ENCODE measurements around the gene KCNK7.
A peak's percentile ranks its signal among the peaks of the same experiment; 100 is the strongest.

Gene KCNK7

DNA sequence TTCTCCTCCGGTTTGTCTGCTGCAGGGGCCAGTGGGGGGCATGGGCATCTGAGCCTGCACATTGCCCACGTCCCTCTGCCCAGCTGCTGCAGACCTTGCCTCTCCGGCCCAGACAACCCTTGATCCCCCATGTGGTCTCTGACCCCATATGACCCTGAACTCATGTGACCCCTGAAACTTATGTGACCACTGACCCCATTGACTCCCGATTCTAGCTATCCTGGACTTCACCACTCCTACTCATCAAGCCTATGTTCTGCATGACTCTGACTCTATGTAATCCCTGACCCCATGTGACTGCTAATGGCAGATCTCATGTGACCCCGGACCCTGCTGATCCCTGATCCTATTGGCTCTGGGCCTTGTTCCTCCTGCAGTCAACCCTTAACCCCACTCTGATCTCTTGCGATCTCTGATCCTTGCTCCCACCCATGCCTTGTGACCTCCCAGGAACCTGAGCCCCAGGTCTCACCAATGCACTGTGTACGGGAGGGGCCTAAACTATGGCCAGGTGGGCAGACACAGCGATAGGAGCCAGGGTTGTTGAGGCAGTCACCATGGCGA is 43.1 kb downstream of the KCNK7 start:
- Histone ChIP-seq H3K27me3 (replicated peaks in 2 of 5; ENCODE audit: control insufficient read depth in 4 of 5, insufficient read depth in 5 of 5, low read length in 4 of 5) (no peaks in the 10 kb centered on the region), H3K9me3 (ENCODE audit: control extremely low read depth in 1 of 5, control insufficient read depth in 4 of 5, insufficient read depth in 2 of 5, low read depth in 1 of 5, low read length in 4 of 5) (no peaks in the 10 kb centered on the region), H3K36me3 (ENCODE audit: control insufficient read depth in 4 of 4, insufficient read depth in 4 of 4, low read length in 3 of 4) (peaks cover 2 to 17% (median 11%) of the 10 kb centered on the region in 4 experiments), H3K4me1 (ENCODE audit: control extremely low read depth in 1 of 4, control insufficient read depth in 4 of 4, insufficient read depth in 4 of 4, low read length in 3 of 4) (peaks cover 2 to 79% (median 71%) of the 10 kb centered on the region in 4 experiments), H3K27ac (ENCODE audit: insufficient read depth in 1 of 2, low read depth in 1 of 2, low read length in 2 of 2, poor library complexity in 1 of 2, severe bottlenecking in 2 of 2) (no peak overlapping the region), H3K4me3 (ENCODE audit: control insufficient read depth in 1 of 7, extremely low read depth in 1 of 7, insufficient read depth in 4 of 7, low read depth in 2 of 7, low read length in 6 of 7) (no peak overlapping the region)
- ChIA-PET POLR2A (interaction anchor here (0.6 to 2.1 kb wide), 6 partner anchors 12 to 115 kb away, joined by 3 to 13 read pairs (median 4); partner anchors contain the start of genes FAM89B and ZNRD2), CTCF (interaction anchor here (1.0 to 3.5 kb wide), 11 partner anchors 9 to 51 kb away, joined by 3 to 39 read pairs (median 15); partner anchors contain the start of genes EHBP1L1, FAM89B, KCNK7 and ZNRD2)
- WGBS (ENCODE audit: insufficient coverage), result 86% methylated on average over 7 of the region's 9 CpGs
- no peak for DNase-seq

DNA sequence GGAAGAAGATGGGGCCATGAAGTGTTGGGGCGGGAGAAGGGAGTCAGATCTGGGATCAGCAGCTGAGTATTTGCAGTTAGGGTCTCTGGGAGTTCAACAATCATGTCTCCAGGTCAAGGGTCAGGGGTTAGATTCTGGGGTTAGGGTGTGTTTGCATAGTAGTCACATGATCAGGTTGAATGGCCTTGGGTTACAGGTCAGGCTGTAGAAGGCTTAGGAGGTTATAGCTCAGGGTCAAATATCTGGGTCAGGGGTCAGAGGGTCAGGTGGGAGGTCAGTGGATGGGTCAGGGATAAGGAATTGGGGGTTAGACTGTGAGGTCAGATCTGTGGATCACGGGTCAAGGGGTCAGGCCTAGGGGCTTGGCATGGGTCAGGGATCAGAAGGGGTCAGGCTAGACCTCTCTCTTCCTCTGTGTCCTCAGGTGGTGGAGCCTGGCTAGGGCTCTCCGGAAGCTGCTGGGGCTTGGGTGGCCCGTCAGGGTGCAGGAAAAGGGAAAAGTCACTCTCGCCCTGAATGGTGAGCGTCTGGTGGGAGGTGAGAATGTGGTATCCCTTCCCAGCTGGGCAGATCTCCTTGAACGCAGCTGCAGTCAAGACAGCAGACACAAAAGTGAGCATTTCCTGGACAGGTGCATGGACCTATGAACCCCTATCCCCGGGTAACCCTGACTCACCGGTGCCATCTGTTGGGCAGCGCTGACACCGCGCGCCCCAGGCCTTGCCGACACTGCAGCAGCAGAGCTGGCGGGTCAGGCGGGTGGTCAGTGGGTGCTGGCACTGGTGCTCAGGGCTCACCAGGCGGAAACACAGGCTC is 43.8 kb downstream of the KCNK7 start:
- H3K4me3 ChIP-seq (ENCODE audit: control insufficient read depth in 1 of 7, extremely low read depth in 1 of 7, insufficient read depth in 4 of 7, low read depth in 2 of 7, low read length in 6 of 7), result no peak overlapping the region
- ChIA-PET POLR2A (interaction anchor here (0.6 to 2.1 kb wide), 4 partner anchors 12 to 74 kb away, joined by 3 to 13 read pairs (median 4); partner anchors contain the start of gene ZNRD2), CTCF (interaction anchor here (1.0 to 3.5 kb wide), 12 partner anchors 10 to 52 kb away, joined by 3 to 39 read pairs (median 13); partner anchors contain the start of genes EHBP1L1, FAM89B, KCNK7 and ZNRD2)
- no peaks in the 10 kb centered on the region for H3K27me3 ChIP-seq (replicated peaks in 2 of 5; ENCODE audit: control insufficient read depth in 4 of 5, insufficient read depth in 5 of 5, low read length in 4 of 5)
- no peaks in the 10 kb centered on the region for H3K9me3 ChIP-seq (ENCODE audit: control extremely low read depth in 1 of 5, control insufficient read depth in 4 of 5, insufficient read depth in 2 of 5, low read depth in 1 of 5, low read length in 4 of 5)
- WGBS (ENCODE audit: insufficient coverage), result 63% methylated on average over 16 of the region's 17 CpGs
- no peak overlapping the region for H3K27ac ChIP-seq (ENCODE audit: insufficient read depth in 1 of 2, low read depth in 1 of 2, low read length in 2 of 2, poor library complexity in 1 of 2, severe bottlenecking in 2 of 2)
- H3K4me1 ChIP-seq (ENCODE audit: control extremely low read depth in 1 of 4, control insufficient read depth in 4 of 4, insufficient read depth in 4 of 4, low read length in 3 of 4), result peaks cover 2 to 78% (median 71%) of the 10 kb centered on the region in 4 experiments
- DNase-seq, result peak; percentile 49 to 87 (median 81)
- peaks cover 2 to 19% (median 11%) of the 10 kb centered on the region in 4 experiments for H3K36me3 ChIP-seq (ENCODE audit: control insufficient read depth in 4 of 4, insufficient read depth in 4 of 4, low read length in 3 of 4)

DNA sequence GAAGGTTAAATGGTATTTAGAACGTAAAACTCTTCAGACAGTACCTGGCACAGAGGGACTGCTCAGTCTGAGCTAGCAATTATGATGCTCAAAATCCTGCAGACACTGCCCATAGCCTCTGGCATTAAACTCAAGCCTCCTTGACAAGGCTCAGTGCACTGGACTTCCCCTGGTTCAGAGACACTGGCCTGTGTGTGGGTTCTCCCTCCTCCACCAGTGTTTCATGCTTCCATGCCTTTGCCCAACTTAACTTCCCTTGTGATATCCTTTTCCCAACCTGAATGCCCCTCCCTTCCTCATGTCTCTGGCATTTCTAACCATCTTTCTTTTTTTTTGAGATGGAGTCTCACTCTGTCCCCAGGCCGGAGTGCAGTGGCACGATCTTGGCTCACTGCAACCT is 46.5 kb downstream of the KCNK7 start:
- Histone ChIP-seq H3K36me3 (ENCODE audit: control insufficient read depth in 4 of 4, insufficient read depth in 4 of 4, low read length in 3 of 4) (peaks cover 2 to 22% (median 15%) of the 10 kb centered on the region in 4 experiments), H3K27ac (ENCODE audit: insufficient read depth in 1 of 2, low read depth in 1 of 2, low read length in 2 of 2, poor library complexity in 1 of 2, severe bottlenecking in 2 of 2) (no peak overlapping the region), H3K9me3 (ENCODE audit: control extremely low read depth in 1 of 5, control insufficient read depth in 4 of 5, insufficient read depth in 2 of 5, low read depth in 1 of 5, low read length in 4 of 5) (no peaks in the 10 kb centered on the region), H3K4me1 (ENCODE audit: control extremely low read depth in 1 of 4, control insufficient read depth in 4 of 4, insufficient read depth in 4 of 4, low read length in 3 of 4) (peaks cover 6 to 63% (median 58%) of the 10 kb centered on the region in 4 experiments), H3K4me3 (ENCODE audit: control insufficient read depth in 1 of 7, extremely low read depth in 1 of 7, insufficient read depth in 4 of 7, low read depth in 2 of 7, low read length in 6 of 7) (no peak overlapping the region), H3K27me3 (replicated peaks in 2 of 5; ENCODE audit: control insufficient read depth in 4 of 5, insufficient read depth in 5 of 5, low read length in 4 of 5) (no peaks in the 10 kb centered on the region)
- ChIA-PET POLR2A (no interaction called here), CTCF (interaction anchor here (0.6 to 21.8 kb wide), 5 partner anchors 23 to 277 kb away, joined by 3 to 262 read pairs (median 4); partner anchors contain the start of genes EHBP1L1 and FAM89B)
- 100% methylated on average over 3 of the region's 3 CpGs for WGBS (ENCODE audit: insufficient coverage)
- DNase-seq, result no peak

DNA sequence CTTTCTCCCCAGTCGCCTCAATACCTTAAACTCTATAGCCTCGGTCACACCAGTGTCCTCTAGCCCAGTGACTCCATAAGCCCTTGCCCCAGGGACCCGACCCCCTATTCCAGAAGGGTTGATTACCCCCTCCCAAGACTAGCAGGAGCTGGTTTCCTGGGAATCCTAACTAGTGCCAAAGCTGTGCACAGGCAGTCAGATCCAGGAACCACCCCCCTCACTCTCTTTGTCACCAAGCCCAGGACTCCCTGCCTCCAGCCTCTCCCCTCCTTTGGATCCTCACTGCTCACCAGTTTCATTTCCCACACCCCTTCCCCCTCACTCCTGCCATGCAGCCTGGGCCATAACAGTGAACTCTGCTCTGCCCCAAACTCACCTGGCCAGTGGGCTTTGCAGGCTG is 47.2 kb downstream of the KCNK7 start:
- Histone ChIP-seq H3K27me3 (replicated peaks in 2 of 5; ENCODE audit: control insufficient read depth in 4 of 5, insufficient read depth in 5 of 5, low read length in 4 of 5) (no peaks in the 10 kb centered on the region), H3K27ac (ENCODE audit: insufficient read depth in 1 of 2, low read depth in 1 of 2, low read length in 2 of 2, poor library complexity in 1 of 2, severe bottlenecking in 2 of 2) (no peak overlapping the region)
- 100% methylated on average over 1 of the region's 3 CpGs for WGBS (ENCODE audit: insufficient coverage)

DNA sequence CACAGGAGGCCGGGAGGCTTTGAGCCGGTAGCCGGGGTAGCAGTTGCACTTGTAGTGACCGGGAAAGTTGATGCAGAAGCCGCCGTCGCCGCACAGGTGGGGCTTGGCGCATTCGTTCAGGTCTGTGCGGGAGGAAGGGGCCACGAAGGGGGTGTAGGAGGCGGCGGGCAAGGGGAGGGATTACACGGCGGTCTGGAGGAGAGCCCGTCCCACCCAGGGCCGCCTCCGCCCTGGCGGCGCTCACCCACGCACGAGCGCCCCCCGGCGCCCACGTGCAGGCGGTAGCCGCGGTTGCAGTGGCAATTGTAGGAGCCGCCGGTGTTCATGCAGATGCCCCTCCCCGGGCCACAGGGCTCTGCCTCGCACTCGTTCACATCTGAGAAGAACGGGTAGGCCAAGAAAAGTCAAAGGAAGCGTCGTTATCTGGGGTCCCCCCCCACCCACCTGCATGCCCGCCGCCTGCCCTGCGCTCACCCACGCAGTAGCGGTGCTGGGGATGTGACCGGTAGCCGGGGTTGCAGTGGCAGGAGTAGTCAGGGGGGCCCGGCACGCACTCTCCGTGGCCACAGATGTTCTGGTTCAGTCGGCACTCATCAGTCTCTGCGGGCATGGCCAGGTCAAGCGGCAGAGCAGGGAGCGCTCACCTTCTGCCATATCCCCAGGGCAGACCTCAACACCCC is 48.0 kb downstream of the KCNK7 start:
- ChIA-PET POLR2A (no interaction called here), CTCF (interaction anchor here (0.8 to 21.8 kb wide), 4 partner anchors 9 to 46 kb away, joined by 3 to 262 read pairs (median 4); partner anchors contain the start of genes EHBP1L1 and ZNRD2)
- peaks cover 6 to 49% (median 44%) of the 10 kb centered on the region in 4 experiments for H3K4me1 ChIP-seq (ENCODE audit: control extremely low read depth in 1 of 4, control insufficient read depth in 4 of 4, insufficient read depth in 4 of 4, low read length in 3 of 4)
- no peaks in the 10 kb centered on the region for H3K27me3 ChIP-seq (replicated peaks in 2 of 5; ENCODE audit: control insufficient read depth in 4 of 5, insufficient read depth in 5 of 5, low read length in 4 of 5)
- H3K4me3 ChIP-seq (ENCODE audit: control insufficient read depth in 1 of 7, extremely low read depth in 1 of 7, insufficient read depth in 4 of 7, low read depth in 2 of 7, low read length in 6 of 7), result no peak overlapping the region
- peaks cover 2 to 29% (median 18%) of the 10 kb centered on the region in 4 experiments for H3K36me3 ChIP-seq (ENCODE audit: control insufficient read depth in 4 of 4, insufficient read depth in 4 of 4, low read length in 3 of 4)
- DNase-seq, result peak in 2 of 3 donors; percentile 39 to 41
- no peaks in the 10 kb centered on the region for H3K9me3 ChIP-seq (ENCODE audit: control extremely low read depth in 1 of 5, control insufficient read depth in 4 of 5, insufficient read depth in 2 of 5, low read depth in 1 of 5, low read length in 4 of 5)
- H3K27ac ChIP-seq (ENCODE audit: insufficient read depth in 1 of 2, low read depth in 1 of 2, low read length in 2 of 2, poor library complexity in 1 of 2, severe bottlenecking in 2 of 2), result no peak overlapping the region
- 89% methylated on average over 30 of the region's 52 CpGs for WGBS (ENCODE audit: insufficient coverage)

More for the DNA sequence above, 47.2 kb downstream of the KCNK7 start:
- H3K4me3 ChIP-seq (ENCODE audit: control insufficient read depth in 1 of 7, extremely low read depth in 1 of 7, insufficient read depth in 4 of 7, low read depth in 2 of 7, low read length in 6 of 7), result no peak overlapping the region
- H3K9me3 ChIP-seq (ENCODE audit: control extremely low read depth in 1 of 5, control insufficient read depth in 4 of 5, insufficient read depth in 2 of 5, low read depth in 1 of 5, low read length in 4 of 5), result no peaks in the 10 kb centered on the region
- POLR2A ChIA-PET, result no interaction called here
- CTCF ChIA-PET, result interaction anchor here (0.9 to 21.8 kb wide), 4 partner anchors 23 to 45 kb away, joined by 3 to 262 read pairs (median 4); partner anchors contain the start of genes EHBP1L1 and FAM89B
- peaks cover 6 to 56% (median 51%) of the 10 kb centered on the region in 4 experiments for H3K4me1 ChIP-seq (ENCODE audit: control extremely low read depth in 1 of 4, control insufficient read depth in 4 of 4, insufficient read depth in 4 of 4, low read length in 3 of 4)
- H3K36me3 ChIP-seq (ENCODE audit: control insufficient read depth in 4 of 4, insufficient read depth in 4 of 4, low read length in 3 of 4), result peaks cover 2 to 25% (median 17%) of the 10 kb centered on the region in 4 experiments
- DNase-seq, result no peak

GRCh38 chr11:65546217-65546958 is 49.2 kb downstream of the KCNK7 start:
- Histone ChIP-seq H3K27ac (ENCODE audit: insufficient read depth in 1 of 2, low read depth in 1 of 2, low read length in 2 of 2, poor library complexity in 1 of 2, severe bottlenecking in 2 of 2) (peak overlapping the region in 1 of 2 experiments; percentile 50), H3K9me3 (ENCODE audit: control extremely low read depth in 1 of 5, control insufficient read depth in 4 of 5, insufficient read depth in 2 of 5, low read depth in 1 of 5, low read length in 4 of 5) (no peaks in the 10 kb centered on the region), H3K27me3 (replicated peaks in 2 of 5; ENCODE audit: control insufficient read depth in 4 of 5, insufficient read depth in 5 of 5, low read length in 4 of 5) (no peaks in the 10 kb centered on the region), H3K4me3 (ENCODE audit: control insufficient read depth in 1 of 7, extremely low read depth in 1 of 7, insufficient read depth in 4 of 7, low read depth in 2 of 7, low read length in 6 of 7) (peak overlapping the region in 5 of 7 experiments; percentile 19 to 63 (median 54)), H3K4me1 (ENCODE audit: control extremely low read depth in 1 of 4, control insufficient read depth in 4 of 4, insufficient read depth in 4 of 4, low read length in 3 of 4) (peaks cover 7 to 44% (median 39%) of the 10 kb centered on the region in 4 experiments), H3K36me3 (ENCODE audit: control insufficient read depth in 4 of 4, insufficient read depth in 4 of 4, low read length in 3 of 4) (peaks cover 2 to 24% (median 15%) of the 10 kb centered on the region in 4 experiments)
- ChIA-PET CTCF (interaction anchor here (0.8 to 21.8 kb wide), 6 partner anchors 10 to 36 kb away, joined by 3 to 262 read pairs (median 4); partner anchors contain the start of genes EHBP1L1, FAM89B, LTBP3 and ZNRD2), POLR2A (no interaction called here)
- peak; percentile 92 to 98 (median 96) for DNase-seq
- 2% methylated on average over 62 of the region's 64 CpGs for WGBS (ENCODE audit: insufficient coverage)
